CD4-positive, alpha-beta T cell treated with Interleukin-15 for 4 hours (primary cell): Measurements from ENCODE around the gene PKD2.
A peak's percentile ranks its signal among the peaks of the same experiment; 100 is the strongest.

ENCODE experiments used
- DNase-seq: peaks from one replicate; pipeline ENCODE4 v3.0.0-alpha.2; 2020; ENCODE audit warnings: low spot score

Gene PKD2

GRCh38 chr4:88007304-88008121 is at the start of gene PKD2:
Gene PKD2 (plus strand): TSS chr4:88007635. CDS start chr4:88007734, 99 bp downstream.
- DNase-seq = peak; percentile 67

- DNase-seq = no peak
Measured at GRCh38 chr4:87961993-87962392, 45.4 kb upstream of the PKD2 start.

DNA sequence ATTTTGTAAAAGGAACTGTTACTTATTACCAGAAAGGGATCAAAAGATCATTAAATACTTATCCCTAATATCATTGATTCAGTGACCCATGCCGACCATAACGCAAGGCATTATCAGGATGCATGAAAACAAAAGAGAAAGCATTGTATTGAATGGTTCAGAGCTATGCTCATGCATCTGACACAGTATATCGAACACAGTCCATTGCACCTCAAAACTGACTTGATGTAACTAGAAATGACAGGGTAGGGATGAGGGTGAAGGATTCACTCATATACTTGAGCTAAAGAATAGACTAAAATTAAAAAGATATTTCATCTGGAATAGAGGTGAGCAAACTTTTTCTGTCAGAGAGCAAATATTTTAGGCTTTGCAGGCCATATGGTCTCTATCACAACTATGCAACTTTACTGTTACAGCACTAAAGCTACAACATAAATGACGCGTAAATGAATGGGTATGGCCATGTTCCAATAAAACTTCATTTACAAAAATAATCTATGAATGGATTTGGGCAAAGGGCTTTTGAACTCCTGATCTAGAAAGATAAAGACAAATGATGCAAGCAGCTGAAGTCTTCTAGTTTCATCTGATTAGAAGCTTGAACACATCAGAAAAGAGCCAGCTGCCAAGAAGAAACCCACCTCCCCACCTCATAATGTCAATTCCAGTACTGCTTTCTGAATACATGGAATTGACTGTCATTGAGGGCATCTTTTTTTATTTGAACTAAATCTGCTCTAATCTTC is 44.9 kb upstream of the PKD2 start:
- no peak for DNase-seq

GRCh38 chr4:87965501-87965975 is 41.9 kb upstream of the PKD2 start:
- DNase-seq = no peak

GRCh38 chr4:87966095-87966496 is 41.3 kb upstream of the PKD2 start:
- DNase-seq = no peak

DNA sequence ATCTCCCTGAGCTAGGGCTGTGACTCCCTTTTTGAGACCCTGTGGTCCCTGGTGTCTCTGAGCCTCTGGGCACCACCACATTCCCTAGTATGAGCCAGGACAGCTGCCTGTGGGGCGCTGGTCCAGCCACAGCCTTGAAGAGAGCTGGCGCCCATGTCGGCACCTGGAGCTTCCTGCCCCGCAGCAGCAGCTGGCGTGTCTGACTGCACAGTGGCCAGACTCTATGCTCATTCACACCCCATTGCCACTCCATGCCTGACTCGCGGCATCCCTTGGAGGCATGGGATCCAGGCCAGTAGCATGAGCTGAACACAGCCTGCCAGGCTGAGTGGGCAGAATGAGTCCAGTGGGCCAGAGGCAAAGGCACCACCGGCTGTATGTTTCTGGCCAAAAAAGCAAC is 40.2 kb upstream of the PKD2 start:
- no peak for DNase-seq

- no peak for DNase-seq
Measured at GRCh38 chr4:87970121-87970520, 37.3 kb upstream of the PKD2 start.

DNA sequence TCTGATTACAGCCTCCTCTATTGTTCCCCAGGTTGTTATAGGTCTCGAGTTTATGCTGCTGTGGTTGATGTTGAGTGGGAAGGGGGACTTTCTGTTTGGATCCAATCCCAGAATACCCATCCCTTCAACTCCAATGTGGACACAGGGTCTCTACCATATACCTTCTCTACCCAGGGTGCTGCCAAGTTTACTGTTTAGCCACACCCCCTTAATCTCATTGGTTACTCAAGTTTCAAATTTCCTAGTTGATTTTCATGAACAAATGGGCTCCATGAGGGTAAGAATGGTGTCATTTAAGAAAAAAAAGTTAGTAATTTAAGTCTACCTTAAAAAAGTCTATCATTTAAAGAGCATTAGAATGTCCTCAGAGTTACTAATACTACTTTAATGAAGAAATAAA is 35.6 kb upstream of the PKD2 start:
- DNase-seq = no peak

- peak; percentile 37 for DNase-seq
Measured at GRCh38 chr4:87973283-87974169, 33.9 kb upstream of the PKD2 start.

GRCh38 chr4:87974856-87975462 is 32.5 kb upstream of the PKD2 start:
- no peak for DNase-seq

- DNase-seq = no peak
Measured at GRCh38 chr4:87975466-87975865, 32.0 kb upstream of the PKD2 start, which contains the start of gene SPP1. Gene SPP1 (plus strand): TSS chr4:87975714. CDS start chr4:87976896, 1,182 bp downstream.

- no peak for DNase-seq
Measured at GRCh38 chr4:87977521-87978278, 29.7 kb upstream of the PKD2 start.

DNA sequence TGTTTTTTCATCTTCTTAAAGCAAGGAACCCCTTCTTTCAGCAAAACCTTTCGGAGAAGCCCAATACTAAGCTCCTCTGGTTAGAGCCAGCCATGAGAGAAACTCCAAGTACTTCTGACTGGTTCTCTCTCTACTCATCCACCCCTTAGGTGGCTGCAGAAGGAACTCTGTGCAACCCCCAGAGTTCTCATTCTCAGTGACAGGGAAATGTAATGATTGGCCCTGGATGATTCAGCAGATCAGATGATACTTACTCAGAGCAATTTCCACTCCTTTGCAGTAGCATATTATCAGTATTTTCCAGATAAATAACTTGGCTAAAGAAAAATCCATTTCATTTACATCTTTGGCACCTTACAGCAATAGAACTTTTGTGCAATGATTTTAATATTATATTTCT is 28.8 kb upstream of the PKD2 start:
- no peak for DNase-seq

GRCh38 chr4:87979810-87980209 is 27.6 kb upstream of the PKD2 start:
- DNase-seq = no peak

GRCh38 chr4:87981486-87981885 is 25.9 kb upstream of the PKD2 start:
- no peak for DNase-seq

DNA sequence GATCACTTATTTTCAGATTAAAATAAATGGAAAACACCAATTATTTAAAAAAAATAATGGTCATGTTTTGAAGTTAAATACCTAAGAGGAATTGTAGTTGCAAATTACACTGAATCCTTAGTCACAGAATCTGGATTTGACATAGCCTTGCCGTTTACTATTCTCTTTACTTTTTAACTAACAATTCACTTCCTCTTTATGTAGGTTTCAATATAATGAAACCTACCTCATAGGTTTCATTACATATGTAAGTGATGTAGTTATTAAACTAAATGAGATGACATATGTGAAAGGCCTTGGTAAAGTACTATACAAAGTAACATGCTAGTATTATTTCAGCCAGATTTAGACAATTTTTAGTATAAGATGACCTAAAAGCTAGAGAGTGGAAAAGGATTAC is 25.4 kb upstream of the PKD2 start:
- no peak for DNase-seq

- DNase-seq = no peak
Measured at GRCh38 chr4:87982446-87983010, 24.9 kb upstream of the PKD2 start.

DNA sequence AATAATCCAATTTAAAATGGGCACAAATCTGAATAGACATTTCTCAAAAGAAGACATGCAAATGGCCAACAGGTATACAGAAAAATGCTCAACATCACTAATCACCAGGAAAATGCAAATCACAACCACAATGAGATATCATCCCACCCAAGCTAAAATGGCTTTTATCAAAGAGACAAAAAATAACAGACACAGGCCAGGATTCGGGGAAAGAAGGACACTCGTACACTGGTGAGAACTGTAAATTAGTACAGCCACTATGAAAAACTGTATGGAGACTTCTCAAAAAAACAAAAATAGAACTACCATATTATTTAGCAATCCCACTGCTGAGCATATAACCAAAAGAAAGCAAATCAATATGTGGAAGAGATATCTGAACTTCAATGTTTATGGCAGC is 23.4 kb upstream of the PKD2 start:
- no peak for DNase-seq

GRCh38 chr4:87985097-87985886 is 22.1 kb upstream of the PKD2 start:
- DNase-seq = peak; percentile 35

- DNase-seq = no peak
Measured at GRCh38 chr4:87985887-87986200, 21.6 kb upstream of the PKD2 start.
